Activated naive CD8-positive, alpha-beta T cell treated with anti-CD3 and anti-CD28 coated beads for 36 hours (primary cell): Measurements from ENCODE around the gene ST3GAL2. TPM values are rescaled to one million over a fixed set of nuclear protein-coding genes. Genes with fewer than 3 reads are reported as not detected.
A peak's percentile ranks its signal among the peaks of the same experiment; 100 is the strongest.
"Not testable (repeated sequence)": the region's sequence is repeated elsewhere in the genome, so short reads cannot be mapped to it uniquely, and the experiment has no call there.

Experiments used
- DNase-seq: peaks from one replicate; pipeline ENCODE4 v3.0.0; 2021
- H3K27ac Mint-ChIP-seq: one replicate; pipeline ENCODE4 v1.8.0; 2022; ENCODE audit warnings: mild to moderate bottlenecking, moderate library complexity, mixed read lengths
- H3K27me3 Mint-ChIP-seq: one replicate; pipeline ENCODE4 v1.8.0; 2022; ENCODE audit warnings: mild to moderate bottlenecking, mixed read lengths
- H3K36me3 Mint-ChIP-seq: one replicate; pipeline ENCODE4 v1.8.0; 2021; ENCODE audit warnings: mild to moderate bottlenecking, mixed read lengths
- H3K4me1 Mint-ChIP-seq: one replicate; pipeline ENCODE4 v1.8.0; 2021; ENCODE audit warnings: mixed read lengths
- H3K4me3 Mint-ChIP-seq: one replicate; pipeline ENCODE4 v1.8.0; 2022; ENCODE audit warnings: mild to moderate bottlenecking, moderate library complexity, mixed read lengths
- H3K9me3 Mint-ChIP-seq: one replicate; pipeline ENCODE4 v1.8.0; 2022; ENCODE audit warnings: mixed read lengths
- total RNA-seq, 2 experiments: library from RNA; stranded (reverse); gene quantifications; one replicate each; pipeline ENCODE4 v1.2.3, GENCODE V29; 2021

The ST3GAL2 gene
- total RNA-seq, 2 experiments from 2014 or later, result 21.5 to 23.3 TPM

GRCh38 chr16:70453892-70454221 is 15.0 kb upstream of the ST3GAL2 start:
- H3K4me3 Mint-ChIP-seq, result peak overlapping the region; percentile 87

GRCh38 chr16:70453117-70453891 is 14.4 kb upstream of the ST3GAL2 start:
- Mint-ChIP-seq H3K4me3 (peak overlapping the region; percentile 87), H3K36me3 (no peaks in the 10 kb centered on the region), H3K9me3 (no peaks in the 10 kb centered on the region), H3K27ac (peak overlapping the region; percentile 92), H3K27me3 (no peaks in the 10 kb centered on the region), H3K4me1 (peaks cover 16% of the 10 kb centered on the region)
- no peak for DNase-seq

More at GRCh38 chr16:70453892-70454221, 15.0 kb upstream of the ST3GAL2 start:
- no peak for DNase-seq
- Mint-ChIP-seq H3K9me3 (no peaks in the 10 kb centered on the region), H3K27me3 (no peaks in the 10 kb centered on the region), H3K27ac (peak overlapping the region; percentile 92), H3K36me3 (no peaks in the 10 kb centered on the region), H3K4me1 (peaks cover 16% of the 10 kb centered on the region)

GRCh38 chr16:70451004-70451340 is 12.1 kb upstream of the ST3GAL2 start:
- not testable (repeated sequence) for H3K4me3 Mint-ChIP-seq, H3K27me3 Mint-ChIP-seq, H3K27ac Mint-ChIP-seq, DNase-seq, H3K9me3 Mint-ChIP-seq, H3K36me3 Mint-ChIP-seq
- peaks cover 16% of the 10 kb centered on the region for H3K4me1 Mint-ChIP-seq

- H3K27ac Mint-ChIP-seq, H3K36me3 Mint-ChIP-seq, H3K27me3 Mint-ChIP-seq, H3K9me3 Mint-ChIP-seq, DNase-seq, H3K4me3 Mint-ChIP-seq: not testable (repeated sequence)
- peaks cover 16% of the 10 kb centered on the region for H3K4me1 Mint-ChIP-seq
These were observed 11.5 kb upstream of the ST3GAL2 start for GRCh38 chr16:70450142-70451003.

- no peaks in the 10 kb centered on the region for H3K9me3 Mint-ChIP-seq
- H3K4me3 Mint-ChIP-seq, result no peak overlapping the region
- H3K4me1 Mint-ChIP-seq, result peaks cover 7% of the 10 kb centered on the region
- no peaks in the 10 kb centered on the region for H3K27me3 Mint-ChIP-seq
- DNase-seq, result no peak
- no peak overlapping the region for H3K27ac Mint-ChIP-seq
- no peaks in the 10 kb centered on the region for H3K36me3 Mint-ChIP-seq
These were observed 9.2 kb upstream of the ST3GAL2 start for GRCh38 chr16:70448075-70448474.

GRCh38 chr16:70444249-70445063 is 5.6 kb upstream of the ST3GAL2 start:
- Mint-ChIP-seq H3K4me3 (no peak overlapping the region), H3K36me3 (no peaks in the 10 kb centered on the region), H3K9me3 (no peaks in the 10 kb centered on the region), H3K27ac (no peak overlapping the region), H3K4me1 (peaks cover 2% of the 10 kb centered on the region), H3K27me3 (no peaks in the 10 kb centered on the region)
- no peak for DNase-seq

GRCh38 chr16:70442344-70442743 is 3.4 kb upstream of the ST3GAL2 start:
- Mint-ChIP-seq H3K27ac (no peak overlapping the region), H3K4me3 (no peak overlapping the region), H3K27me3 (no peaks in the 10 kb centered on the region)

GRCh38 chr16:70441406-70441990 is 2.6 kb upstream of the ST3GAL2 start:
- peaks cover 18% of the 10 kb centered on the region for H3K4me1 Mint-ChIP-seq
- no peak overlapping the region for H3K27ac Mint-ChIP-seq

More at GRCh38 chr16:70442344-70442743, 3.4 kb upstream of the ST3GAL2 start:
- DNase-seq, result no peak
- Mint-ChIP-seq H3K9me3 (no peaks in the 10 kb centered on the region), H3K36me3 (peaks cover 2% of the 10 kb centered on the region), H3K4me1 (peaks cover 10% of the 10 kb centered on the region)

GRCh38 chr16:70440009-70440692 is 1.3 kb upstream of the ST3GAL2 start:
- no peaks in the 10 kb centered on the region for H3K9me3 Mint-ChIP-seq
- no peak for DNase-seq
- H3K4me3 Mint-ChIP-seq, result peak overlapping the region; percentile 89
- no peaks in the 10 kb centered on the region for H3K27me3 Mint-ChIP-seq
- no peak overlapping the region for H3K27ac Mint-ChIP-seq
- H3K36me3 Mint-ChIP-seq, result peaks cover 2% of the 10 kb centered on the region
- H3K4me1 Mint-ChIP-seq, result peaks cover 25% of the 10 kb centered on the region

More at GRCh38 chr16:70441406-70441990, 2.6 kb upstream of the ST3GAL2 start:
- H3K36me3 Mint-ChIP-seq, result peaks cover 2% of the 10 kb centered on the region
- no peak overlapping the region for H3K4me3 Mint-ChIP-seq
- no peak for DNase-seq
- no peaks in the 10 kb centered on the region for H3K27me3 Mint-ChIP-seq
- H3K9me3 Mint-ChIP-seq, result no peaks in the 10 kb centered on the region

GRCh38 chr16:70438585-70438968 is 323 bp downstream of the ST3GAL2 start:
- H3K4me3 Mint-ChIP-seq, result peak overlapping the region; percentile 96
- H3K9me3 Mint-ChIP-seq, result no peaks in the 10 kb centered on the region
- H3K4me1 Mint-ChIP-seq, result peaks cover 37% of the 10 kb centered on the region
- peak overlapping the region; percentile 81 for H3K27ac Mint-ChIP-seq
- peaks cover 6% of the 10 kb centered on the region for H3K36me3 Mint-ChIP-seq
- H3K27me3 Mint-ChIP-seq, result no peaks in the 10 kb centered on the region
- no peak for DNase-seq

- peaks cover 44% of the 10 kb centered on the region for H3K4me1 Mint-ChIP-seq
- DNase-seq, result no peak
- H3K27ac Mint-ChIP-seq, result peak overlapping the region; percentile 81
- no peaks in the 10 kb centered on the region for H3K9me3 Mint-ChIP-seq
- peak overlapping the region; percentile 96 for H3K4me3 Mint-ChIP-seq
- H3K36me3 Mint-ChIP-seq, result peaks cover 6% of the 10 kb centered on the region
- H3K27me3 Mint-ChIP-seq, result no peaks in the 10 kb centered on the region
These were observed 1.0 kb downstream of the ST3GAL2 start for GRCh38 chr16:70437582-70438557.

- Mint-ChIP-seq H3K36me3 (peaks cover 6% of the 10 kb centered on the region), H3K27me3 (no peaks in the 10 kb centered on the region), H3K9me3 (no peaks in the 10 kb centered on the region), H3K27ac (peak overlapping the region; percentile 2), H3K4me3 (peak overlapping the region; percentile 96), H3K4me1 (peaks cover 52% of the 10 kb centered on the region)
- DNase-seq, result no peak
These were observed 1.8 kb downstream of the ST3GAL2 start for GRCh38 chr16:70437017-70437581.
